CD14-positive monocyte (primary cell): ENCODE data around the gene FAM216A. TPM values are rescaled to one million over a fixed set of nuclear protein-coding genes. Genes with fewer than 3 reads are reported as not detected.
"Not testable (repeated sequence)": the region's sequence is repeated elsewhere in the genome, so short reads cannot be mapped to it uniquely, and the experiment has no call there.

Experiments
- DNase-seq, 3 donors: peaks; one replicate each; pipeline ENCODE4 v3.0.0-alpha.2; 2011 to 2022
- H2AFZ ChIP-seq: 2 replicates; pipeline ENCODE4 v1.6.0; 2012; ENCODE audit warnings: mild to moderate bottlenecking, low read depth, low read length, inconsistent platforms; ENCODE audit not compliant: insufficient read depth, poor library complexity, severe bottlenecking
- H3K27ac ChIP-seq, 2 donors: 1 replicate in 1 of 2; 2 replicates in 1 of 2; pipeline ENCODE4 v1.5.1; 2012 to 2013; ENCODE audit warnings: low read length in 2 of 2, control low read depth in 1 of 2, inconsistent platforms in 1 of 2, low read depth in 1 of 2, mild to moderate bottlenecking in 1 of 2
- H3K27me3 ChIP-seq, 2 donors: one replicate each; pipeline versions ENCODE4 v1.6.0 to v1.6.1; 2011 to 2013; ENCODE audit warnings: low read length in 2 of 2; ENCODE audit not compliant: control insufficient read depth in 2 of 2, insufficient read depth in 2 of 2
- H3K36me3 ChIP-seq, 2 donors: replicated peaks in 1 of 2; 1 replicate in 1 of 2; 2 replicates in 1 of 2; pipeline versions ENCODE4 v1.5.1 to v1.6.1; 2012 to 2013; ENCODE audit warnings: low read length in 2 of 2, control low read depth in 1 of 2, inconsistent platforms in 1 of 2, mild to moderate bottlenecking in 1 of 2; ENCODE audit not compliant: insufficient read depth in 2 of 2, control insufficient read depth in 1 of 2
- H3K4me1 ChIP-seq, 2 donors: 1 replicate in 1 of 2; 2 replicates in 1 of 2; pipeline versions ENCODE4 v1.5.1 to v1.6.1; 2012 to 2013; ENCODE audit warnings: low read length in 2 of 2, control low read depth in 1 of 2, inconsistent platforms in 1 of 2, mild to moderate bottlenecking in 1 of 2, moderate library complexity in 1 of 2; ENCODE audit not compliant: insufficient read depth in 2 of 2, control insufficient read depth in 1 of 2
- H3K4me2 ChIP-seq: replicated peaks from 2 replicates; pipeline ENCODE3; 2012; ENCODE audit warnings: low read length, moderate library complexity, mild to moderate bottlenecking; ENCODE audit not compliant: poor library complexity, severe bottlenecking; ENCODE audit errors: extremely low read depth
- H3K4me3 ChIP-seq, 3 experiments: fragments of 200-600 bp in 1 of 3; sonication (generic) in 1 of 3; replicated peaks in 1 of 3; 1 replicate in 2 of 3; 2 replicates in 1 of 3; pipeline ENCODE4 v1.5.1; 2011 to 2013; ENCODE audit warnings: low read length in 3 of 3, mild to moderate bottlenecking in 3 of 3, control low read depth in 2 of 3, low read depth in 2 of 3, inconsistent platforms in 1 of 3, moderate library complexity in 1 of 3
- H3K79me2 ChIP-seq: 2 replicates; pipeline ENCODE4 v1.6.0; 2012; ENCODE audit warnings: mild to moderate bottlenecking, control low read depth, inconsistent platforms, low read length, moderate library complexity; ENCODE audit not compliant: insufficient read depth
- H3K9ac ChIP-seq: 2 replicates; pipeline ENCODE4 v1.6.0; 2017; ENCODE audit warnings: low read length, mild to moderate bottlenecking; ENCODE audit not compliant: insufficient read depth, poor library complexity, severe bottlenecking
- H3K9me3 ChIP-seq, 2 donors: replicated peaks in 1 of 2; 1 replicate in 1 of 2; 2 replicates in 1 of 2; pipeline versions ENCODE4 v1.5.1 to v1.6.1; 2012 to 2013; ENCODE audit warnings: low read length in 2 of 2, control low read depth in 1 of 2; ENCODE audit not compliant: control insufficient read depth in 1 of 2, insufficient read depth in 1 of 2
- H4K20me1 ChIP-seq: 2 replicates; pipeline ENCODE4 v1.6.0; 2012; ENCODE audit warnings: mild to moderate bottlenecking, low read length, control low read depth, moderate library complexity; ENCODE audit not compliant: insufficient read depth
- H3K27ac Mint-ChIP-seq, 7 donors: one replicate each; pipeline ENCODE4 v1.8.0; 2020; ENCODE audit warnings: mild to moderate bottlenecking in 7 of 7, mixed read lengths in 7 of 7, moderate library complexity in 6 of 7, inconsistent platforms in 2 of 7
- H3K27me3 Mint-ChIP-seq, 3 donors: one replicate each; pipeline ENCODE4 v1.8.0; 2021 to 2022; ENCODE audit warnings: low read depth in 3 of 3, mild to moderate bottlenecking in 3 of 3, mixed read lengths in 3 of 3, moderate library complexity in 3 of 3, inconsistent platforms in 1 of 3
- H3K36me3 Mint-ChIP-seq, 2 donors: one replicate each; pipeline ENCODE4 v1.8.0; 2020; ENCODE audit warnings: mixed read lengths in 2 of 2, inconsistent platforms in 1 of 2, mild to moderate bottlenecking in 1 of 2
- H3K4me1 Mint-ChIP-seq: one replicate; pipeline ENCODE4 v1.8.0; 2020; ENCODE audit warnings: mild to moderate bottlenecking, mixed read lengths
- H3K4me3 Mint-ChIP-seq, 2 donors: one replicate each; pipeline ENCODE4 v1.8.0; 2020; ENCODE audit warnings: mild to moderate bottlenecking in 2 of 2, mixed read lengths in 2 of 2, moderate library complexity in 1 of 2
- H3K9me3 Mint-ChIP-seq, 7 donors: one replicate each; pipeline ENCODE4 v1.8.0; 2020 to 2022; ENCODE audit warnings: mixed read lengths in 7 of 7, mild to moderate bottlenecking in 6 of 7, moderate library complexity in 6 of 7, inconsistent platforms in 2 of 7
- CTCF ChIP-seq: fragments of 200-600 bp; IDR thresholded peaks from one replicate; pipeline ENCODE4 v1.8.0; 2022; ENCODE audit warnings: antibody characterized with exemption, mild to moderate bottlenecking
- WGBS: methylation state at CpG from one replicate; pipeline ENCODE4 v1.1.5; 2013; ENCODE audit warnings: missing lambda C conversion rate; ENCODE audit not compliant: insufficient coverage; 5-methylcytosine and 5-hydroxymethylcytosine counted together
- intact Hi-C, 2 donors: fragments of 100-400 bp; cut with micrococcal nuclease; formaldehyde crosslinking; loops; one replicate each; pipeline versions ENCODE4 v1.15.0 to v1.15.1; 2023
- polyA plus RNA-seq, 3 donors: library from polyadenylated mRNA; depleted of rRNA in 1 of 3; unstranded in 2 of 3; stranded (reverse) in 1 of 3; fragments of 300-500 nt in 2 of 3; fragments of >200 nt in 1 of 3; fragmentation: Illumina TruSeq in 2 of 3; gene quantifications; 1 replicate in 2 of 3; 2 replicates in 1 of 3; pipeline ENCODE4 v1.2.3, GENCODE V29; 2012 to 2021

Gene FAM216A
- polyA plus RNA-seq, 3 donors = 5.1 to 10.9 (median 6.2) TPM

- intact Hi-C loops = loop anchor here in 1 of 2 donors (10.0 kb wide), 1 partner anchor 366 kb away; no protein-coding TSS in a partner anchor
- peaks cover 30% of the 10 kb centered on the region for H3K4me1 Mint-ChIP-seq
- H3K36me3 Mint-ChIP-seq = peaks cover 29 to 54% of the 10 kb centered on the region in 2 donors
- peaks cover 0 to 1% (median 0%) of the 10 kb centered on the region in 3 donors for H3K27me3 Mint-ChIP-seq
- no peak for DNase-seq
- no peak overlapping the region for H2AFZ ChIP-seq
- no peaks in the 10 kb centered on the region for H3K9me3 ChIP-seq
- TF ChIP-seq CTCF = no peak
- WGBS = no CpG with 5 or more reads among the region's 4 CpGs
- peaks cover 30 to 49% of the 10 kb centered on the region in 2 donors for H3K36me3 ChIP-seq
- H3K27me3 ChIP-seq = no peaks in the 10 kb centered on the region
- no peak overlapping the region for H3K4me2 ChIP-seq
- peak overlapping the region in 3 of 7 donors; percentile 11 to 83 (median 71) for H3K27ac Mint-ChIP-seq
- peaks cover 0 to 2% (median 0%) of the 10 kb centered on the region in 7 donors for H3K9me3 Mint-ChIP-seq
- peaks cover 39% of the 10 kb centered on the region in 2 donors for H3K4me1 ChIP-seq
- H3K4me3 Mint-ChIP-seq = no peak overlapping the region
- H3K4me3 ChIP-seq = no peak overlapping the region
- no peak overlapping the region for H3K27ac ChIP-seq
- peaks cover 63% of the 10 kb centered on the region for H3K79me2 ChIP-seq
- H4K20me1 ChIP-seq = no peaks in the 10 kb centered on the region
- no peak overlapping the region for H3K9ac ChIP-seq
Measured at GRCh38 chr12:110458756-110459155, 9.9 kb upstream of the FAM216A start.

- H3K9me3 Mint-ChIP-seq, H3K4me3 ChIP-seq, H3K27me3 Mint-ChIP-seq, H3K9ac ChIP-seq, H2AFZ ChIP-seq, intact Hi-C loops, H3K27me3 ChIP-seq, H3K4me2 ChIP-seq, H4K20me1 ChIP-seq, H3K4me3 Mint-ChIP-seq, H3K9me3 ChIP-seq, DNase-seq, H3K27ac ChIP-seq: not testable (repeated sequence)
- Histone ChIP-seq H3K79me2 (peaks cover 76% of the 10 kb centered on the region), H3K4me1 (peaks cover 19 to 20% of the 10 kb centered on the region in 2 donors), H3K36me3 (peaks cover 45 to 66% of the 10 kb centered on the region in 2 donors)
- Mint-ChIP-seq H3K27ac (peak overlapping the region in 3 of 7 donors; percentile 2 to 57 (median 36)), H3K4me1 (peaks cover 19% of the 10 kb centered on the region), H3K36me3 (peaks cover 44 to 73% of the 10 kb centered on the region in 2 donors)
- 100% methylated on average over 2 of the region's 5 CpGs for WGBS
Measured at GRCh38 chr12:110461189-110461588, 7.5 kb upstream of the FAM216A start.
